ENCODE measurements around the gene COL20A1.
"Not testable (repeated sequence)": the region's sequence is repeated elsewhere in the genome, so short reads cannot be mapped to it uniquely, and the experiment has no call there.

COL20A1 gene

DNA sequence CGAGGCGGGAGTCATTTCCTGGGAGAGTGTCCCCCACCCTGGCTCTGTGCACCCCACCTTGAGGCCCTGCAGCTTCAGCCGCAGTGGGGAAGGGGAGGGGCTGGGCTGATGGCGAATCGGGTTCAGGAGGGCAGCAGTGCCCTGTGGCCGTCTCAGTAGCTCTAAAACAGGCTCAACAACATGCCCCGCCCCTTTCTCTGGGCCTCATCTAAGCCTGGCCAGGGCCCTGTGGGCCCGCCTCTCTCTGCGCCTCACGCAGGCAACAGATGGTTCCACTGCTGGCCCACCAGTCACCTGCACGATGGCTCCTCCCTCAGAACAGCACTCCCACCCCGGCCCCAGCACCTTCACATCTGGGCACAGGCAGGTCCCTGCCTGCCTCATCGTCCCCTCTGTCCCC, 38.0 kb downstream of the COL20A1 start:
- CTCF ChIA-PET = interaction anchor here (2.2 kb wide), 1 partner anchor 21 kb away, joined by 11 read pairs; no protein-coding TSS in a partner anchor
- TF ChIP-seq, protein P1, sequence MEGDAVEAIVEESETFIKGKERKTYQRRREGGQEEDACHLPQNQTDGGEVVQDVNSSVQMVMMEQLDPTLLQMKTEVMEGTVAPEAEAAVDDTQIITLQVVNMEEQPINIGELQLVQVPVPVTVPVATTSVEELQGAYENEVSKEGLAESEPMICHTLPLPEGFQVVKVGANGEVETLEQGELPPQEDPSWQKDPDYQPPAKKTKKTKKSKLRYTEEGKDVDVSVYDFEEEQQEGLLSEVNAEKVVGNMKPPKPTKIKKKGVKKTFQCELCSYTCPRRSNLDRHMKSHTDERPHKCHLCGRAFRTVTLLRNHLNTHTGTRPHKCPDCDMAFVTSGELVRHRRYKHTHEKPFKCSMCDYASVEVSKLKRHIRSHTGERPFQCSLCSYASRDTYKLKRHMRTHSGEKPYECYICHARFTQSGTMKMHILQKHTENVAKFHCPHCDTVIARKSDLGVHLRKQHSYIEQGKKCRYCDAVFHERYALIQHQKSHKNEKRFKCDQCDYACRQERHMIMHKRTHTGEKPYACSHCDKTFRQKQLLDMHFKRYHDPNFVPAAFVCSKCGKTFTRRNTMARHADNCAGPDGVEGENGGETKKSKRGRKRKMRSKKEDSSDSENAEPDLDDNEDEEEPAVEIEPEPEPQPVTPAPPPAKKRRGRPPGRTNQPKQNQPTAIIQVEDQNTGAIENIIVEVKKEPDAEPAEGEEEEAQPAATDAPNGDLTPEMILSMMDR (IDR thresholded peaks at IDR 0.05; ENCODE audit: insufficient read depth, low read length, missing control alignments) = no peak
- no peak overlapping the region for H3K4me3 ChIP-seq (ENCODE audit: low read depth, low read length)
- no peak for DNase-seq (ENCODE audit: low read depth, low spot score)
- POLR2A ChIA-PET = no interaction called here

DNA sequence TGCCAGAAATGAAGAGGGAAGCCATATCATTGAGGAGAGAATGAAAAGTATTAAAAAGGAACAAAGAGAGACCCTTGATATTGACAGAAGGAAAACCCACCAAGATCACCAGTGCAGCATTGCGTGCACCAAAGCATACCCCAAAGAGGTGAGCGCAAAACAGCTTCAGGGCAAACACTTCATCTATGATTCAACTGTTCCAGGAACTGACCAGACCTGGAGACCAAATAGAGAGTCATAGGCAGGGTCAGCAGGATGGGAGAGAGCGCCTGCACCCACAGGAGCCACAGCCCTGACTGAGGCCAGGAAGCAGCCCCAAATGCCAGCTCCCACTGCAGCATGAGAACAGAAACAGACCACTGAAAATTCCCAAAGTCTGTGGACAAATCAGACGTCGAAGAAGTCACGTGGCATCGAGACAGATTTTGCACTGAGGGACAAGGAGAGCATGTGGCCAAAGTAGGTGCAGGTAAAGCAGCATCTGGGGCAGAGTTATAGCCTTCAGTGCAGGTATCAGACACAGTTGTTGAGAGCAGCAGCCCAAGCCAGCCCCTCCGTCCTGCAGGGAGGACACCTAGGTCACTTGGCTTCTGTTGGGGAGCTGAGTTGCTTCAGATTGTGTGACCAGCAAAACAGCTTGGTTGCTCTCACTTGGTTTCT, 38.9 kb downstream of the COL20A1 start:
- ChIA-PET CTCF (interaction anchor here (2.2 kb wide), 1 partner anchor 22 kb away, joined by 11 read pairs; no protein-coding TSS in a partner anchor), POLR2A (no interaction called here)
- no peak for DNase-seq (ENCODE audit: low read depth, low spot score)
- no peak overlapping the region for H3K4me3 ChIP-seq (ENCODE audit: low read depth, low read length)
- TF ChIP-seq, protein P1 (IDR thresholded peaks at IDR 0.05; ENCODE audit: insufficient read depth, low read length, missing control alignments) = no peak

DNA sequence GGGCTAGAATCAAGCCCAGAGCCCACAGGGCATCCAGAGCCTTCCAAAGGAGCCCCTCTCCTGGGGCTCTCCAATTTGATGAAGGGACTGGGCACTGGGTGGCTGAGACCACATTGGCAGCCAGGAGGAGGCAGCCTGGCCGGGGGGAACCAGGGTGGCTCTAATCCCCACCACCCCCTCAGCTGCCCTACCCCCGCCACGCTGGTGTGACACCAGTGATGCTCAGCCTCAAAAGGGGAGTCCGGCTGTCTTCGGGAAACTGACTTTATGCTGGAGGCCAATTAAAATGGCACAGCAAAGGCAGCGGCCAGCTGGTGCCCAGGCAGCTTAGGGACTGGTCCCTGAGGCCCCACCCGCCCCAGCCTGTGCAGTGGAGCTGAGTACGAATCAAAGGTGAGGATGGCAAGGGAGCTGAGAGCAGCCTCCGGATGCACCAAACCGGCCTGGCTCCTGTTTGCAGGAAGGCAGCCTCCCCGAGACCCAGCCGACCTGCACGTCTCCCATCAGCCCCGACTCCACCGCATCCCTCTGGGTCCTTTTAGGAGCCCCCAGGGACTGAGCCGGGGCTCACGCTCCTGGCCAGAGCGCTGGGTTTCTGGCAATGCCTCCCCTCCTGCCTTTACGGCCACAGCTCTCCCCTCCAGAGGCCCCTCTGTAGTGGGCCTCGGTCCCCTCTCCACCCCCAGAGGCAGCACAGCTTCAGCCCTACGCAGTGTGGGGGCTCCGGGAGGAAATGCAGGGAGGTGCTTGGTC, 39.7 kb downstream of the COL20A1 start:
- ChIA-PET POLR2A (no interaction called here), CTCF (interaction anchor here (2.2 kb wide), 1 partner anchor 23 kb away, joined by 11 read pairs; no protein-coding TSS in a partner anchor)
- TF ChIP-seq, protein P1 (IDR thresholded peaks at IDR 0.05; ENCODE audit: insufficient read depth, low read length, missing control alignments) = no peak
- no peak overlapping the region for H3K4me3 ChIP-seq (ENCODE audit: low read depth, low read length)
- no peak for DNase-seq (ENCODE audit: low read depth, low spot score)

DNA sequence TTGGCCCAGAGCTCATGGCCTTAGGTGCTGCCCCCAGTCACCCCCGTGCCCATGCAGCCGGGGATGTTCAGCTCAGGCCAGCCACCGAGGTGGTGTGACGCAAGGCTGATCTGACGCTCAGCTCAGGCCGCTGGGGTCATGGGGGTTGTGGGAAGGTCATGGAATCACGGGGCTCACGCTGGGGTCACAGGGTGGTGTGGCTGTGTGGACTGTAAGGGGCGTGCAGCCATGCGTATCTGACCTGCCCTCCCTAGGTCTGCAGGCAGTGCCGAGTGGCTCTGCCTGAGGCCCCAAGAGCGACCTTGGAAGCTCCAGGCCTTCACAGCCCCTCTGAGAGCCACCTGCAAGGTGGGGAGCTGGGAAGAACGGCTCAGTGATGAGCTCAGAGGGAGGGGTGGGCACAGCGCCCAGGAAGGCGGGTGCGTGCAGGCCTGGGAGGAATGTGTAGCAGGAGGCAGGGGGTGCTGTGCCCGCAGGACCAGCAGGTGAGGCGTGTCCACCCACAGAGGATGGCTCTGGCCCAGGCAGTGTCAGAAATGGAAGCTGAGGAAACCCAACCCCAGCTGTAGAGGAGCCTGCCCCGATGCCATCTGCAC, 40.4 kb downstream of the COL20A1 start:
- H3K4me3 ChIP-seq (ENCODE audit: low read depth, low read length) = no peak overlapping the region
- no peak for DNase-seq (ENCODE audit: low read depth, low spot score)
- TF ChIP-seq, protein P1 (IDR thresholded peaks at IDR 0.05; ENCODE audit: insufficient read depth, low read length, missing control alignments) = no peak
- ChIA-PET CTCF (interaction anchor here (1.5 to 2.2 kb wide), 2 partner anchors 23 to 49 kb away, joined by 3 to 11 read pairs; no protein-coding TSS in a partner anchor), POLR2A (no interaction called here)

DNA sequence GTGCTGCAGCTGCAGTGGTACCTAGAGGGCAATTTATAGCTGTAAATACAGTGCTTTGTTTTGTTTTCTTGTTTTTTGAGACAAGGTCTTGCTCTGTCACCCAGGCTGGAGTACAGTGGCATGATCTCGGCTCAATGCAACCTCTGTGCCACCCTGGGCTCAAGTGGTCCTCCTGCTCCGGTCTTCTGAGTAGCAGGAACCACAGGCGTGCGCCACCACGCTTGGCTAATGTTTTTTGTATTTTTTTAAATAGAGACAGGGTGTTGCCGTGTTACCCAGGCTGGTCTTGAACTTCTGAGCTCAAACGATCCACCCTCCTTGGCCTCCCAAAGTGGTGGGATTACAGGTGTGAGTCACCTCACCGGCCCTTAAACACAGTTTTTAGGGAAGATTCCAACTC, 41.4 kb downstream of the COL20A1 start:
- no peak for DNase-seq (ENCODE audit: low read depth, low spot score)
- TF ChIP-seq, protein P1 (IDR thresholded peaks at IDR 0.05; ENCODE audit: insufficient read depth, low read length, missing control alignments) = no peak
- ChIA-PET CTCF (interaction anchor here (1.5 kb wide), 1 partner anchor 48 kb away, joined by 3 read pairs; no protein-coding TSS in a partner anchor), POLR2A (no interaction called here)
- H3K4me3 ChIP-seq (ENCODE audit: low read depth, low read length) = no peak overlapping the region

DNA sequence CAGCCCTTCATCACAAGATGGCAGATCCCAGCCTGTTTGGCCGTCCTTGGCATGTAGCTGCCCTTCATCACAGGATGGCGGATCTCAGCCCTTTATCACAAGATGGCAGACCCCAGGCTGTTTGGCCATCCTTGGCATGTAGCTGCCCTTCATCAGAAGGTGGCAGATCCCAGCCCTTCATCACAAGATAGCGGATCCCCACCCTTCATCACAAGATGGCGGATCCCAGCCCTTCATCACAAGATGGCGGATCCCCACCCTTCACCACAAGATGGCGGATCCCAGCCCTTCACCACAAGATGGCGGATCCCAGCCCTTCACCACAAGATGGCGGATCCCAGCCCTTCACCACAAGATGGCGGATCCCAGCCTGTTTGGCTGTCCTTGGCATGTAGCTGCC, 42.1 kb downstream of the COL20A1 start:
- H3K4me3 ChIP-seq (ENCODE audit: low read depth, low read length); POLR2A ChIA-PET; DNase-seq (ENCODE audit: low read depth, low spot score): not testable (repeated sequence)
- CTCF ChIA-PET = interaction anchor here (1.0 to 1.3 kb wide), 2 partner anchors 25 to 27 kb away, joined by 3 read pairs; no protein-coding TSS in a partner anchor
